Neural crest cell (in vitro differentiated cells): ENCODE results near the gene ADGB. TPM values are rescaled to one million over a fixed set of nuclear protein-coding genes. Genes with fewer than 3 reads are reported as not detected.

ENCODE experiments used
- DNase-seq: peaks from one replicate; pipeline ENCODE4 v3.0.0; 2021; ENCODE audit warnings: low read depth, mixed read lengths, low spot score
- H3K27ac Mint-ChIP-seq: one replicate; pipeline ENCODE4 v1.8.0; 2021; ENCODE audit warnings: mild to moderate bottlenecking, mixed read lengths; ENCODE audit not compliant: unreplicated experiment
- H3K27me3 Mint-ChIP-seq: 2 replicates; pipeline ENCODE4 v1.8.0; 2021; ENCODE audit warnings: low read depth, mild to moderate bottlenecking, mixed read lengths
- H3K36me3 Mint-ChIP-seq: 2 replicates; pipeline ENCODE4 v1.8.0; 2021; ENCODE audit warnings: low read depth, mild to moderate bottlenecking, mixed read lengths
- H3K4me1 Mint-ChIP-seq: 2 replicates; pipeline ENCODE4 v1.8.0; 2021; ENCODE audit warnings: mixed read lengths
- H3K4me3 Mint-ChIP-seq: one replicate; pipeline ENCODE4 v1.8.0; 2021; ENCODE audit warnings: mild to moderate bottlenecking, mixed read lengths
- H3K9me3 Mint-ChIP-seq: 2 replicates; pipeline ENCODE4 v1.8.0; 2021; ENCODE audit warnings: mixed read lengths
- total RNA-seq: library from RNA; stranded (reverse); gene quantifications from 2 replicates; pipeline ENCODE4 v1.2.1, GENCODE V29; 2021
- TF ChIP-seq, protein P1 (sequence below): fragments of 200-600 bp; sonication (generic); conservative IDR thresholded peaks from 2 replicates; pipeline ENCODE4 v1.5.0; 2021; ENCODE audit warnings: antibody characterized with exemption, mild to moderate bottlenecking

Gene ADGB
- total RNA-seq, 1 donor from 2014 or later: not detected

DNA sequence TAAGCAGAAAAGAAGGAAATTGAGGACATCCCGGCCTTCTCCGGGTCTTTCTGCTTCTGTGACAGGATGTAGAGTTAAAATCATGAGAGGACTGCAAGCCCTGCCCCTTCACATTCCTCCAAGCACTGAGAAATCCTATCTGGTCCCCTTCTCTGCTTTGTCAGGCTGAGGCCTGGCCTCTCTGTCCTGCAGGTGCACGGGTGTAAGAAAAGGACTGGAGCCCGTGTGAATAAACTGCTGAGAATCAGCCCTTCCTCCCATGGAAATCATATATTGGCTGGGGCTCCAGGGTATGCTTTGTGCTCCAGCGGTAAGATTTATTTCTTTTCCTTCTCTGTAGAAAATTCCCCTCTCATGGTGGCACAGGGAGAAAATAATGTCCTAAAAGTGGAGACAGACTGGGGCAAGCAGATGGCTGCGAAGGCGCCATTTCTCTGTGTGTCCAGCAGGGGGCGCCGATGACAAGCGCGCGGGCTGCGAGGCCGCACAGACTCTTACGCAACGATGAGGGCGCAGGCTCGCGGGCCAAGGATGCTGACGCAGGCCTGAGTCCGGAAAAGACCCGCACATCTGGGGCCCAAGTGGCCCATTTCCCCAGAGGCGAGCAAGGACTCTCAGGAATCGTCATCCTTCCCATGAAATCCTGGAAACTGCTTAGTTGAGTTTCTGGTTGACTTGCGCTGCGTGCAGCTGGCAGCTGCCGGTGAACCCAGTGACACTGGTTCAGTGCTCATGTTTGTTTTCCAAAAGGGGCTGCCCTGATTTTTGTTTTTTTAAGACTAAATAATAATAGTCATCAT, 258.6 kb downstream of the ADGB start:
- Mint-ChIP-seq H3K9me3 (no peaks in the 10 kb centered on the region), H3K4me3 (peak overlapping the region; percentile 68), H3K36me3 (no peaks in the 10 kb centered on the region), H3K27me3 (no peaks in the 10 kb centered on the region), H3K27ac (peak overlapping the region; percentile 5), H3K4me1 (peaks cover 7% of the 10 kb centered on the region)
- TF ChIP-seq, protein P1, sequence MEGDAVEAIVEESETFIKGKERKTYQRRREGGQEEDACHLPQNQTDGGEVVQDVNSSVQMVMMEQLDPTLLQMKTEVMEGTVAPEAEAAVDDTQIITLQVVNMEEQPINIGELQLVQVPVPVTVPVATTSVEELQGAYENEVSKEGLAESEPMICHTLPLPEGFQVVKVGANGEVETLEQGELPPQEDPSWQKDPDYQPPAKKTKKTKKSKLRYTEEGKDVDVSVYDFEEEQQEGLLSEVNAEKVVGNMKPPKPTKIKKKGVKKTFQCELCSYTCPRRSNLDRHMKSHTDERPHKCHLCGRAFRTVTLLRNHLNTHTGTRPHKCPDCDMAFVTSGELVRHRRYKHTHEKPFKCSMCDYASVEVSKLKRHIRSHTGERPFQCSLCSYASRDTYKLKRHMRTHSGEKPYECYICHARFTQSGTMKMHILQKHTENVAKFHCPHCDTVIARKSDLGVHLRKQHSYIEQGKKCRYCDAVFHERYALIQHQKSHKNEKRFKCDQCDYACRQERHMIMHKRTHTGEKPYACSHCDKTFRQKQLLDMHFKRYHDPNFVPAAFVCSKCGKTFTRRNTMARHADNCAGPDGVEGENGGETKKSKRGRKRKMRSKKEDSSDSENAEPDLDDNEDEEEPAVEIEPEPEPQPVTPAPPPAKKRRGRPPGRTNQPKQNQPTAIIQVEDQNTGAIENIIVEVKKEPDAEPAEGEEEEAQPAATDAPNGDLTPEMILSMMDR: peak; percentile 98
- peak; percentile 80 for DNase-seq

DNA sequence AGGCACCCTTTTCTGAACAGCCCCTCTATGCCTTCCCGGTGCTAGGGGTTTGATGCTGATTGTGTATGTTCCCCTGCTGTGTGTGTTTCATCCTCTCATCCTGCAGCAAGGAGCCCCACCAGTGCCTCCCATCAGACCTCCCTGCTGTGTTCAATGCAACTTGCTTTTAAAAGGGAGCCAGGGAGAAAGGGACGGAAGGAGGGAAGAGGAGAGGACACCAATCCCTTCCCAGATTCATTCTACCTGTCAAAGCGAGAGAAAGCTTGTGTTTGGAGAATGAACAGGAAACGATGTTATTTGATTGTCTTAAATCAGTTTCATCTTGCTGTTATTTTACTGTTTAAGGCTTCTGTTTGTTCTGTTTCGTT, 259.2 kb downstream of the ADGB start:
- H3K27ac Mint-ChIP-seq: no peak overlapping the region
- peaks cover 7% of the 10 kb centered on the region for H3K4me1 Mint-ChIP-seq
- TF ChIP-seq, protein P1: no peak
- H3K36me3 Mint-ChIP-seq: no peaks in the 10 kb centered on the region
- no peaks in the 10 kb centered on the region for H3K9me3 Mint-ChIP-seq
- peak overlapping the region; percentile 68 for H3K4me3 Mint-ChIP-seq
- no peaks in the 10 kb centered on the region for H3K27me3 Mint-ChIP-seq
- DNase-seq: no peak

DNA sequence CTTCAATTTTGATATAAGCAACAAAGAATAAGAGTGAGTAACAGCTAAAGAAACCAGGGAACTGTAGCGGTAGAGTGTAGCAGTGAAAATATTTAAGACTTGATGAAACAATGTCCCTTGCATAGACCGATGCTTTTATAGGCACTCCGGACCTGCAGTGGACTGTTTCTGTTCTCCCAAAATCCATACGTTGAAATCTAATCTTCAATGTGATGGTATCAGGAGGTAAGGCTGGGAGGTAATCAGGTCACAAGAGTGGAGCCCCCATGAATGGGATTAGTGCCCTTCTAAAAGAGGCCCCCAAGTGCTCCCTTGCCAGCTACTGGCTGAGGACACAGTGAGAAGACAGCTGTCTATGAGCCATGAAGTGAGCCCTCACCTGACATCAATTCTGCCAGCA, 260.4 kb downstream of the ADGB start:
- TF ChIP-seq, protein P1: no peak
- no peaks in the 10 kb centered on the region for H3K36me3 Mint-ChIP-seq
- no peak overlapping the region for H3K27ac Mint-ChIP-seq
- H3K4me1 Mint-ChIP-seq: peaks cover 7% of the 10 kb centered on the region
- no peak for DNase-seq
- H3K4me3 Mint-ChIP-seq: no peak overlapping the region
- no peaks in the 10 kb centered on the region for H3K9me3 Mint-ChIP-seq
- no peaks in the 10 kb centered on the region for H3K27me3 Mint-ChIP-seq

DNA sequence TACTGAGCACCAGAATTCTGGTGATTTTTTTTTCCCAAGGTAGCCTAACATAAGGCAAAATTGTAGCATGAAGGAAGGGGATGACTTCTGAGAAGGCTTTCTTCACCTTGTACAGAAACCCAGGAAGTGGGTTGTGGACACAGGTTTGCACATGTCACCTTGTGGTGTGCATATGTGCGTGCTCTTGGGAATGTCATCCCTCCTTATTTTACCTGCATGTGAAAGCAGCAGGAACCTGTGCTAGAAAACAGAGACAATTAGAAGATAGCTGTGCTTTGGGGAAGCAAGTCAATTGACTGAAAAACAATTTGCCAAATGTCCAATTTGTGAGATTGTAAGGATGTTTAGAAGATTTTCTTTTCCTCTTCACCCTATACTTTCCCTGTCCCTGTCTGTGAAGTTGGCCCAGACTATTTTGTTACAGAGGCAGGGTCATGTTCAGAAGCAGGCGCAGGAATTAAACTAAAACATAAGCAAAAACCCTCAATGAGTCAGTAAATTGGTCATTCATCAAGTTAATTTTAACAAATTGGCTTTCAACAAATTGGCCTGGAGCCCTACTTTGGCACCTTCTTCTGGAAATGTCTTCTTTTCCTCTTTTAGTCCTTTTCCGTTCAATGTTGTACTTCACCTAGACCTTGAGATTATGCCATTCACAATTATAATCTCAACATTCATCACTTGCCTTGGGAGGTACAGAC, 261.2 kb downstream of the ADGB start:
- Mint-ChIP-seq H3K27ac (no peak overlapping the region), H3K4me1 (peaks cover 7% of the 10 kb centered on the region), H3K27me3 (no peaks in the 10 kb centered on the region), H3K36me3 (no peaks in the 10 kb centered on the region), H3K4me3 (no peak overlapping the region), H3K9me3 (no peaks in the 10 kb centered on the region)
- DNase-seq: no peak
- TF ChIP-seq, protein P1: no peak

DNA sequence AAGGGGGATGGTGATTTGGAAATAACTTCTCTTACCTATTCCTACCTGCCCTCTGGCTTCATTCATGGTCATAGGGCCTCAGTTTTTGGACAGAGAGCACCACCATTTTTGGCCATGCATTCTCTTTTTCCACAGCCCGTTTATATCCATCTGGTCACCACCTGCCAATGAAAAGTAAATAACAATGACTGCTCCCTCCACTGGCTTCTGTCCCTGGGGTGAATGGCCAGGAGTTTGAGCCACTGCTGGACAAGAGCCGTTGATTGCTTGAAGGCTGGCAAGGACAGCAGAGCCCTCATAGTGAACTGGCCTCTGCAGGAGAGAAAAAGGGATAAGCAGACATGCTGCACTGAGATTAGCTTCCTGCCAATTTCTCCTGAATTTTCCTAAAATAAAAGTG, 261.8 kb downstream of the ADGB start:
- H3K36me3 Mint-ChIP-seq: no peaks in the 10 kb centered on the region
- TF ChIP-seq, protein P1: no peak
- H3K27me3 Mint-ChIP-seq: no peaks in the 10 kb centered on the region
- peaks cover 7% of the 10 kb centered on the region for H3K4me1 Mint-ChIP-seq
- H3K27ac Mint-ChIP-seq: no peak overlapping the region
- H3K4me3 Mint-ChIP-seq: no peak overlapping the region
- no peak for DNase-seq
- H3K9me3 Mint-ChIP-seq: no peaks in the 10 kb centered on the region
